NCI-H345 (cell line): ENCODE data around the gene BABAM2.

ENCODE experiments used
- DNase-seq: peaks from one replicate; lab custom pipeline; 2025; lab: John Stamatoyannopoulos, UW

Gene BABAM2

GRCh38 chr2:27911458-27912210 is 21.1 kb downstream of the BABAM2 start:
- DNase-seq: no peak

GRCh38 chr2:27912512-27912911 is 22.0 kb downstream of the BABAM2 start:
- no peak for DNase-seq

DNA sequence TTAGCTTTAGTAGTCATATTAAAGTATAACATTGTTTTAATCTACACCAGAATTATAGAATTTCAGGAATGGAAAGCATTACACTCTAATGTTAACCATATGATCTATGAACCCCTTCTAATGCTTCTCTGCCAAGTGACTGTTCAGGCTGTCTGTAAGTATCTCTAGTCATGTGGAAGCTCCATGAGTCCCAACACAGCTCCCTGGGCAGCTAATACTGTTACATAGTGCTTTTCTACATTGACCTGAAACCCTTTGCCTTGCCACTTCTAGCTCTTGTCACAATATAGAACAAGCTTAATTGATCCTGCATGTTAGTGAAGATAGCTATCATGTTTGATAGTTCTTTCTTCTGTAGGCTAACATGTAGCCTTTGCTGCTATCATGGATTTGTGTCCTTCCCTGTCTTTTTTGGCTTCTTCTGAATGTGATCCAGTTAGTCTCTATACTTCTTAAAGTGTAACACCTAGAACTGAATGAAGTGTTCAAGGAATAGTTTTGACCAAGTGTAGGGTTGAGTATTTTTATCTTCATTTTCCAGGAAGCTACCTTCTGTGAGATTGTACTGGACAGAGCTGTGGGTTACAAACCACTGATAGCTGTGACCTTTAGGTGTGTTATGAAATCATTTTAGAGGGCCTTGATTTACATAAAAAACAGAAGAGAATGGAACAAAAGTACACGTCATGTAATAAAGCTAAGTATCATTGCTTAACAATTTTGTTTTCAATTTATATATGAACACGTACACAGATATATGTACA is 23.7 kb downstream of the BABAM2 start:
- DNase-seq: no peak

- no peak for DNase-seq
Measured at GRCh38 chr2:27914805-27915175, 24.3 kb downstream of the BABAM2 start.

DNA sequence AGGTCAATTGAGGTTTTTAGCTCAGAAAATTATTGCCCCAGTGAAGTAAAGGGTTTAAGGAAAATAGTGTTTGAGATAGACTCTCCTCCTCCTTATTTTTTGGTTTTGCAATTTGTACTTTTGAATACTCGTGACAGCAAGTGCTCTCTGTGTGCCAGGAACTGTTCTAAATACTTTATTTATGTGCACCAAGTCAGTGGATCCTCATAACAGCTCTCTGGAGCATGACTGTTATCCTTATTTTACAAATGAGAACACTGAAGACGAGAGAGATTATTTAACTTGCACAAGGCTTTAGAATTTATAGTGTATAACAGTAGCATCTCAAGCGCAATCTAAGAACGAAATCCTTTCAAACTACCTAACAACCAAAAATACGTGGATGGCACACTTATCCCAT is 24.7 kb downstream of the BABAM2 start:
- DNase-seq: no peak

DNA sequence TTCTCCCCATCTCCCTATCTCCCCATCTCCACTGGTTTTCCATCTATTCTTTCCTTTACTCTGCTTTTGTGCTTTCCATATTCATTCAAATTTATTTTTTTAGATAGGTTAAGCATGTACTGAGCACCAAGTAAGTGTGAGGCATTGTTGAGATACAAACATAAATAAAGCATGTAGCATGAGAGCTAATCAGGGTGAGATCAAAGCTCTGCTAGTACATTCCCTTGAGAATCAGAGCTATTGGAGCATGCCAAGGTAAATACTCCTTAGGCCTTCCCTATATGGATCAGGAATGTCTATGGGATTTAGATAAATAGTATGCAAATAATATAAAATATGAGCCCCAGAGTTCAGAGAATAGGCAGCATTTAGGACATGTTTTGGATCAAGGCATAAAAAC is 25.3 kb downstream of the BABAM2 start:
- no peak for DNase-seq

DNA sequence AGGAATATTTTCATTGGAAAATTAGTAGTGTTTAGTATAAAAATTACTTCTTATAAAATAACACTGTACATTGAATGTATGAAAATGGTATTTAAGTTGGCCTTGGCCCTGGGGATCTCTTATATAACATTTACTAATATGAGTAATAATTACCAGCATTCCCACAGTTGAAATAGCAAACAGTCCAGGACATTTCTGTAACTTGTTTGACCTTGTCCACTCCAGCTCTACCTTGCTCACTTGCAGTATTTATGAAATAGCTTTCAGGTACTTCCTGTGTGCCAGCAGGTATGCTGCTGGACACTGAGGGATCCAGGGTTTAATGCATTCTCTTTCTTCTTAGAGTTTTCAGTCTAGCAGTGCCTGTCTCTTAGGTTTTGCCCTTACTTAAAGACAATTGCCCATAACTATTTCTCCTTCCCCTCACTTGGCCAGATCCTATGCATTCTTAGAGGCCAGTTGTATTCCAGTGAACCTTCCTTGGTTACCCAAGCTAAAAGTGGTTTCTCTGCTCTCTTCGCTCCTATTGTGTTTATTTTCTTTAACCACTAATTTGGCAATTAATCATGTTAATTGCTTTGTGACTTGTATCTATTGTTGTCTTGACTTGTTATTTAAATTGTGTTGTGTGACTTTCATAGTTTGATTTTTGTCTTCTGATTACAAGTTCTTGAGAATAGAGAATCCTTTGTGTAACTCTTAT is 25.9 kb downstream of the BABAM2 start:
- no peak for DNase-seq

DNA sequence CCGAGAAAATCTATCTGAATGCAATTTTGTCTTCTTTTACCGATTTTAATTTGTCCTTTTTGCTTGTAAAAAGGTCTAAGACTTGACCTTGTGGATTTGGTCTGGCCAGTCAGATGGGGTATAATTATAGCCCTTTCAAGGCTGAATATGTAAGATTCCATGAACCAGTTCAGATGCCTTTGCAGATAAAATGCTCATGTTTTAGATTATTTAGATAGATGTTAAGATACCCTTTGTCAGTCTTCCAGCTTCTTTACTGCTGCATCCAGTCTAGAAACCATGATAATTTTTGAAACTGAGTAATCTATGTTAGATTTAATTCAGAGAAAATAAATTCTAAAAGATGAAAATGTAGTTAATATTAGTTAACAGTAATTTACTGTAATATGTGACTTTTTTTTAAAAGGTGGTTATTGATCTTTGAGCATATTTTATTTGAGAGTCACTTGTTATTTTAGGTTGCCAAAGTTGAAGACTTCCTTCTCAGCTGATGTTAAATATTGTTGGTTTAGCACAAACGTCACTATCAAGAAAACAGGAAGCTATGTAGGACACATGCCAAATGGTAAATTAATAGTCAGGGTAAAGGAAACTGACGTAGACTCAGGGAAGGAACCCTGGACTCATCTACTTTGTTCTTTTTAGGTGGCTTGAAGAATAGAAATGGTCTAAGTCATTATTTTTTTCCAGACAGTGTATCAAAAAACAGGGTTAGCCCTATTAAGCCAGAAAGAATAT is 29.8 kb downstream of the BABAM2 start:
- DNase-seq: no peak

DNA sequence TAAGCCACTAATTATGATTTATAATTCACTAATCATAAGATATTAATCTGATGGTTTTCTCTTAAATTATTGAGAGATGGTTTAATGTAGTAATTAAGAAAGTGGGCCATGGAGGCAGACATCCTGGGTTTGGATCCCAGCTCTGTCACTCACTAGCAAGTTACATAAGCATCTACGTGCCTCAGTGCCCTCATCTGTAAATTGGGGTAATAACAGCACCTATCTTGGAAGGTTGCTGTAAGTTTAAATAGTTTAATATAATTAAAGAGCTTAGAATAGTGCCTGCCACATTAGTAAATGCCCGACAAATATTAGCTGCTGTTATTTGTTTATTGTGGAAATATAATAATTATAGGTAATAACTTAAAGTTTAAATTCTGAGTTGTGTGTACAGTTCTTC is 30.9 kb downstream of the BABAM2 start:
- no peak for DNase-seq

GRCh38 chr2:27921880-27922547 is 31.5 kb downstream of the BABAM2 start:
- no peak for DNase-seq

GRCh38 chr2:27922842-27923241 is 32.3 kb downstream of the BABAM2 start:
- no peak for DNase-seq

GRCh38 chr2:27925766-27926472 is 35.4 kb downstream of the BABAM2 start:
- no peak for DNase-seq

DNA sequence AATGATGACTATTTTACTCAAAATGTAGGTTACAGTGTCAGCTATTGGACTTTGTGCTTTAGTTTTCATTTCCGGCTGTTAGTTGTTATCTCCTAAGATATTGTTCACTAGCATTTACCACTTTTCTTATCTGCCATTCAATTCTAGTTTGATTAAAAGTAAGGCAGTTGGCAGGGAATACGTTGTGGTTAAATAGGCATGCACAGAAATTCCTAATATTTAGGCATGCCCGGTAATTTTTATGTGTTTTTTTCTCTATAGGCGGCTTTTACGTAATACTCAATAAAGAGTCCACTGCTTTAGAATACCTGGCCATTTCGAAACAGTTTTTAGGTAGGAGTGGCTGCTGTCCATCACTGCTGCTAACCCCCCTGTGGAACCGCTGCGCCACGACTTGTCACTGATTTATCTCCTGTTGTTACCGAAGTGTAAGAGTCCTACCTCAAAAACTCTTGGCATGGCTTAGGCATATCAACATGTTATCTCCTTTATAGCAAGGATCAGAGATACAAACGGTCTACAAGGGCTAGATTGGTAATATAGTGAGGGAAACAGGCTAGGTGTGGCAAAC is 39.5 kb downstream of the BABAM2 start:
- no peak for DNase-seq

- no peak for DNase-seq
Measured at GRCh38 chr2:27931361-27931950, 40.9 kb downstream of the BABAM2 start.

GRCh38 chr2:27932396-27932795 is 41.9 kb downstream of the BABAM2 start:
- no peak for DNase-seq

GRCh38 chr2:27935026-27935425 is 44.5 kb downstream of the BABAM2 start:
- no peak for DNase-seq

- DNase-seq: no peak
Measured at GRCh38 chr2:27940090-27940671, 49.7 kb downstream of the BABAM2 start.

DNA sequence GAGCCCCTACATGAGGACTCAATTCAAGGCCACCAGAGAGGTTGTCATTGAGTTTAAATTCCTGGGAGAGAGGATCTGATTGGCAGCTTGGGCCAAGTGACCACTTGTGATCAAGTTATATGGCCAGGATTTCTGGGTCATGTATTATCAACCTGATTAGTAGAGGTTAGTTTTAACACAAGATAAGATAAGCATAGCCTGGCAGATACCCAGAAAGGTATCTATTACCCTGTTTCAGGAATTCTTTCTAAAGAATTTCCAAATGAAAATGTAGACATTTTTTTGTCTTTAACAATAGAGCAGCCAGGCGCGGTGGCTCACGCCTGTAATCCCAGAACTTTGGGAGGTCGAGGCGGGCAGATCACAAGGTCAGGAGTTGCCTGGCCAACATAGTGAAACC is 50.5 kb downstream of the BABAM2 start:
- DNase-seq: no peak

GRCh38 chr2:27942612-27943547 is 52.4 kb downstream of the BABAM2 start:
- DNase-seq: no peak
